ENCODE measurements around the gene RGS2. TPM values are rescaled to one million over a fixed set of nuclear protein-coding genes. Genes with fewer than 3 reads are reported as not detected.

Gene RGS2
- total and polyA plus RNA-seq, 2 of the 4 experiments (the other 2 are of a cell fraction) = 13.5 to 19.7 TPM

DNA sequence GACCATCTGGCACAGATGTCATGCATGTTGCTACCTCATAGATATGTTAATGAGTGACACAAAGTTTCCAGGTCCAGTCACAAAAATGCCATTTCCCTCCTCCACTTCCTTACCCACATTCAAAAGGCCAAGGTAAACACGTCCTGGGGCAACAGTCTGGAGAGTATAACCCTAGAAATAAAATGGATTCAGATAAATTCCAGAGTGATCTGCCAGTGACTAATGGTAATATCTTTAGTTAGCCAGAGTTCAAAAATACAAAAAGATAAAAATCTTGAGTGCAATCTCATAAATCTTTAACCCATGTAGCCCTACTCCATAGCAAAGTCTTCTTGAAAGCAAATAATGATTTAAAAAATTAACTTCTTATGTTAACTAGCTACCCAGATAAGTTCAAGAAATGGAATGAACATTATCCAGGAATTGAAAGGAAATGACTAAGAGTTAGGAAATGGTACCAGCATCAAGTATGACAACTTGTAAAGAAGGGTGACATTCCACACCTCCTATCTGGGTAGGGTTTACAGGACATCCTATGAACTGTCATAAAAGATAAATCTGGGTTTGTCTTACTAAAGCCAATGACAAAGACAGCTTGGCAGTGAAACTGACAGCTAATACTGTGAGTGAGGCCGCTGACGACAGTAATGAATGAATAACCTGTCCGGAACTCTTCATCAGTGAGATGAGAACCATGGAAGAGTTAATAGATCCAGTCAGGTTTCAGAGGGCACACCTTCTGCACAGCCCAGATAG lies 18.1 kb downstream of the RGS2 start:
- dilution Hi-C loops (cut with HindIII; ENCODE audit: low sequenced_read_pairs, unreplicated experiment) = no loop called here
- CTCF ChIA-PET = no interaction called here

More for the DNA sequence above, 18.1 kb downstream of the RGS2 start:
- Histone ChIP-seq H3K9me3 (ENCODE audit: control insufficient read depth, insufficient read depth, low read length) (no peaks in the 10 kb centered on the region), H3K4me1 (ENCODE audit: control insufficient read depth, insufficient read depth, low read length) (peaks cover 3% of the 10 kb centered on the region; the same call in 1 of the 2 replicates), H2BK120ac (ENCODE audit: low read depth, low read length) (no peak overlapping the region), H3K4me2 (ENCODE audit: low read depth, low read length) (no peak overlapping the region), H4K91ac (ENCODE audit: insufficient read depth, low read depth, low read length) (no peak overlapping the region), H3K18ac (ENCODE audit: low read depth, low read length) (no peak overlapping the region), H4K5ac (ENCODE audit: low read depth, low read length) (no peak overlapping the region), H3K27me3 (ENCODE audit: control insufficient read depth, insufficient read depth, low read length) (no peaks in the 10 kb centered on the region), H3K56ac (ENCODE audit: extremely low read depth, insufficient read depth, low read length) (no peak overlapping the region), H3K23ac (ENCODE audit: low read depth, low read length) (no peak overlapping the region), H2BK5ac (ENCODE audit: low read depth, low read length, poor library complexity, severe bottlenecking) (no peak overlapping the region), H2AFZ (replicated peaks; ENCODE audit: low read length, poor library complexity) (no peak overlapping the region), H3K4ac (ENCODE audit: low read depth, low read length) (no peak overlapping the region), H3K4me3 (ENCODE audit: insufficient read depth, low read depth, low read length) (no peak overlapping the region), H2BK20ac (ENCODE audit: low read depth, low read length) (no peak overlapping the region), H3K9ac (ENCODE audit: low read depth, low read length) (no peak overlapping the region), H2AK5ac (ENCODE audit: low read depth, low read length) (no peak overlapping the region), H3K36me3 (ENCODE audit: control insufficient read depth, insufficient read depth, low read length) (no peaks in the 10 kb centered on the region), H3K14ac (replicated peaks; ENCODE audit: low read depth, low read length) (no peak overlapping the region), H3K9me1 (ENCODE audit: insufficient read depth, low read length) (no peaks in the 10 kb centered on the region), H4K8ac (ENCODE audit: low read depth in 2 of 2, low read length in 2 of 2) (no peak overlapping the region), H2BK15ac (ENCODE audit: low read depth, low read length) (no peak overlapping the region; the same call in 2 of the 3 replicates), H3K79me1 (ENCODE audit: low read depth in 1 of 2, low read length in 2 of 2) (no peaks in the 10 kb centered on the region), H2AK9ac (replicated peaks; ENCODE audit: low read depth, low read length, poor library complexity) (no peak overlapping the region), H4K20me1 (ENCODE audit: insufficient read depth, low read length) (no peaks in the 10 kb centered on the region), H3K27ac (ENCODE audit: insufficient read depth, low read length) (no peak overlapping the region)
- no peak for TF ChIP-seq CEBPB (IDR thresholded peaks at IDR 0.05; ENCODE audit: low read depth, low read length)
- TF ChIP-seq, protein P1, sequence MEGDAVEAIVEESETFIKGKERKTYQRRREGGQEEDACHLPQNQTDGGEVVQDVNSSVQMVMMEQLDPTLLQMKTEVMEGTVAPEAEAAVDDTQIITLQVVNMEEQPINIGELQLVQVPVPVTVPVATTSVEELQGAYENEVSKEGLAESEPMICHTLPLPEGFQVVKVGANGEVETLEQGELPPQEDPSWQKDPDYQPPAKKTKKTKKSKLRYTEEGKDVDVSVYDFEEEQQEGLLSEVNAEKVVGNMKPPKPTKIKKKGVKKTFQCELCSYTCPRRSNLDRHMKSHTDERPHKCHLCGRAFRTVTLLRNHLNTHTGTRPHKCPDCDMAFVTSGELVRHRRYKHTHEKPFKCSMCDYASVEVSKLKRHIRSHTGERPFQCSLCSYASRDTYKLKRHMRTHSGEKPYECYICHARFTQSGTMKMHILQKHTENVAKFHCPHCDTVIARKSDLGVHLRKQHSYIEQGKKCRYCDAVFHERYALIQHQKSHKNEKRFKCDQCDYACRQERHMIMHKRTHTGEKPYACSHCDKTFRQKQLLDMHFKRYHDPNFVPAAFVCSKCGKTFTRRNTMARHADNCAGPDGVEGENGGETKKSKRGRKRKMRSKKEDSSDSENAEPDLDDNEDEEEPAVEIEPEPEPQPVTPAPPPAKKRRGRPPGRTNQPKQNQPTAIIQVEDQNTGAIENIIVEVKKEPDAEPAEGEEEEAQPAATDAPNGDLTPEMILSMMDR (conservative IDR thresholded peaks at IDR 0.05; ENCODE audit: low read depth, low read length) = no peak
- no peak for TF ChIP-seq RAD21 (IDR thresholded peaks at IDR 0.05; ENCODE audit: low read length)
- no peak for TF ChIP-seq MAZ (IDR thresholded peaks at IDR 0.05; ENCODE audit: borderline replicate concordance, low read depth, low read length)
- TF ChIP-seq NFE2L2 (IDR thresholded peaks at IDR 0.05; ENCODE audit: low read depth, low read length) = no peak
- TF ChIP-seq MXI1 (IDR thresholded peaks at IDR 0.05; ENCODE audit: borderline replicate concordance, low read depth, low read length) = no peak
- no peak for TF ChIP-seq MAFK (IDR thresholded peaks at IDR 0.05; ENCODE audit: low read depth, low read length)
- TF ChIP-seq, protein P2, sequence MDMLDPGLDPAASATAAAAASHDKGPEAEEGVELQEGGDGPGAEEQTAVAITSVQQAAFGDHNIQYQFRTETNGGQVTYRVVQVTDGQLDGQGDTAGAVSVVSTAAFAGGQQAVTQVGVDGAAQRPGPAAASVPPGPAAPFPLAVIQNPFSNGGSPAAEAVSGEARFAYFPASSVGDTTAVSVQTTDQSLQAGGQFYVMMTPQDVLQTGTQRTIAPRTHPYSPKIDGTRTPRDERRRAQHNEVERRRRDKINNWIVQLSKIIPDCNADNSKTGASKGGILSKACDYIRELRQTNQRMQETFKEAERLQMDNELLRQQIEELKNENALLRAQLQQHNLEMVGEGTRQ (IDR thresholded peaks at IDR 0.05; ENCODE audit: low read depth, low read length) = no peak
- TF ChIP-seq RFX5 (IDR thresholded peaks at IDR 0.05; ENCODE audit: low read depth, low read length) = no peak
- no peak for TF ChIP-seq SMC3 (IDR thresholded peaks at IDR 0.05; ENCODE audit: low read depth, low read length)
- TF ChIP-seq POLR2A (IDR thresholded peaks at IDR 0.05; ENCODE audit: low read depth, low read length) = no peak
- TF ChIP-seq ELK1 (IDR thresholded peaks at IDR 0.05; ENCODE audit: borderline replicate concordance, low read depth, low read length) = no peak
- no peak for TF ChIP-seq FOS (IDR thresholded peaks at IDR 0.05; ENCODE audit: low read depth, low read length)
- TF ChIP-seq RCOR1 (IDR thresholded peaks at IDR 0.05; ENCODE audit: insufficient replicate concordance, low read length) = no peak
- TF ChIP-seq CHD1 (IDR thresholded peaks at IDR 0.05; ENCODE audit: low read depth, low read length) = no peak
- no peak for TF ChIP-seq BHLHE40 (IDR thresholded peaks at IDR 0.05; ENCODE audit: low read depth, low read length)
- no peak for ATAC-seq (ENCODE audit: low read depth)
- no TSS peak for BruUV-seq (replicated peaks)
- POLR2A ChIA-PET (ENCODE audit: unreplicated experiment) = no interaction called here
- in situ Hi-C loops (cut with MboI; ENCODE audit: low sequenced_read_pairs) = no loop called here
- DNase-seq = no peak
- intact Hi-C loops (cut with micrococcal nuclease) = no loop called here
- 20% methylated on average over 1 of the region's 4 CpGs; no CpG with 5 or more reads in 1 of the 2 experiments for WGBS, 2 experiments (ENCODE audit: extremely low coverage in 2 of 2, insufficient read length in 1 of 2)
